ENCODE data around the gene TRMU. TPM values are rescaled to one million over a fixed set of nuclear protein-coding genes. Genes with fewer than 3 reads are reported as not detected.
"Not testable (repeated sequence)": the region's sequence is repeated elsewhere in the genome, so short reads cannot be mapped to it uniquely, and the experiment has no call there.

The TRMU gene
- total and polyA plus RNA-seq, 2 donors (not counting 3 experiments of a cell fraction or from before 2014, with no cell fraction given) = 42.4 to 65.7 TPM

DNA sequence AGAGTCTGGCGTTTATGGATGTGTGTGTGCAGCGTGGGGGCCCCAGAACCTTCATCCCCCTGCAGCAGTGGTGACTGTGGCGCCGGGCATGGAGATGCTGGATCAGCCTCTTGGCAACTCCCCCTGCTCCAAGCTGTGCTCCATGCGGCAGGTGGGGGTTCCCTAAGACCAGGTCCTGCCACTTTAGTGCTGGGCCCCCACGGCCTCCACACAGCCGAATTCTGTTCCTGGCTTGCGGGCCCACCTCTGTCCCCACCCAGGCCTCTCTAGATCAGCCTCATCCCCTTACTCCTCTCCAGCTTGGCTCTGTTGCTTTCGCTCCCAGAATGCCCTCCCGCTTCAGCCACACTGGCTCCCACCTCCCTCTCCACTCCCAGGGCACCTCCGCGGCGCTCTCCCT lies 59.6 kb downstream of the TRMU start:
- dilution Hi-C loops (cut with MboI; ENCODE audit: extremely low pct_ligation_motif_present, low sequenced_read_pairs) = no loop called here
- Histone ChIP-seq H3K4me1 (ENCODE audit: control insufficient read depth, extremely low read depth, insufficient read depth, low read length) (no peaks in the 10 kb centered on the region), H4K20me1 (replicated peaks; ENCODE audit: control insufficient read depth, extremely low read depth, insufficient read depth, low read length) (no peaks in the 10 kb centered on the region), H3K27me3 (ENCODE audit: control insufficient read depth in 2 of 2, insufficient read depth in 2 of 2, low read length in 2 of 2) (no peaks in the 10 kb centered on the region), H3K9me1 (replicated peaks; ENCODE audit: control insufficient read depth, extremely low read depth, insufficient read depth, low read length) (no peaks in the 10 kb centered on the region), H3K27ac (ENCODE audit: insufficient read depth, low read depth, low read length) (no peak overlapping the region), H3K79me2 (ENCODE audit: control insufficient read depth, insufficient read depth, low read length) (no peaks in the 10 kb centered on the region), H3K4me2 (ENCODE audit: insufficient read depth, low read length) (no peak overlapping the region), H3K36me3 (ENCODE audit: control insufficient read depth in 2 of 2, extremely low read depth in 1 of 2, insufficient read depth in 2 of 2, low read length in 2 of 2) (no peaks in the 10 kb centered on the region), H3K4me3 (replicated peaks in 1 of 3; ENCODE audit: insufficient read depth in 1 of 3, low read depth in 1 of 3, low read length in 3 of 3) (no peak overlapping the region), H3K9me3 (replicated peaks; ENCODE audit: control insufficient read depth, insufficient read depth, low read length) (no peaks in the 10 kb centered on the region), H3K9ac (replicated peaks; ENCODE audit: extremely low read depth, insufficient read depth, low read length) (no peak overlapping the region), H2AFZ (ENCODE audit: low read depth, low read length) (no peak overlapping the region)
- intact Hi-C loops (cut with micrococcal nuclease) = no loop called here
- TF ChIP-seq POLR2A (IDR thresholded peaks at IDR 0.05; ENCODE audit: low read depth, low read length) = no peak
- TF ChIP-seq JUN (IDR thresholded peaks at IDR 0.05; ENCODE audit: borderline replicate concordance, insufficient read depth, insufficient read length, low read depth) = no peak
- TF ChIP-seq, protein P1, sequence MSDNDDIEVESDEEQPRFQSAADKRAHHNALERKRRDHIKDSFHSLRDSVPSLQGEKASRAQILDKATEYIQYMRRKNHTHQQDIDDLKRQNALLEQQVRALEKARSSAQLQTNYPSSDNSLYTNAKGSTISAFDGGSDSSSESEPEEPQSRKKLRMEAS (IDR thresholded peaks at IDR 0.05; ENCODE audit: insufficient read depth, insufficient read length) = no peak
- no peak for TF ChIP-seq POLR2AphosphoS5 (IDR thresholded peaks at IDR 0.05; ENCODE audit: insufficient read depth, low read depth, low read length)
- ChIA-PET CTCF (interaction anchor here (0.6 to 1.7 kb wide), 2 partner anchors 28 to 216 kb away, joined by 3 to 5 read pairs; no protein-coding TSS in a partner anchor), POLR2A (no interaction called here)
- DNase-seq (ENCODE audit: low read depth, low spot score) = no peak
- no peak for FAIRE-seq
- no TSS peak for BruUV-seq (replicated peaks)

- H3K9me1 ChIP-seq (replicated peaks; ENCODE audit: control insufficient read depth, extremely low read depth, insufficient read depth, low read length); H3K4me1 ChIP-seq (ENCODE audit: control insufficient read depth, extremely low read depth, insufficient read depth, low read length); H3K9me3 ChIP-seq (replicated peaks; ENCODE audit: control insufficient read depth, insufficient read depth, low read length); H4K20me1 ChIP-seq (replicated peaks; ENCODE audit: control insufficient read depth, extremely low read depth, insufficient read depth, low read length); FAIRE-seq; H2AFZ ChIP-seq (ENCODE audit: low read depth, low read length); H3K27me3 ChIP-seq (ENCODE audit: control insufficient read depth in 2 of 2, insufficient read depth in 2 of 2, low read length in 2 of 2); H3K9ac ChIP-seq (replicated peaks; ENCODE audit: extremely low read depth, insufficient read depth, low read length); H3K4me3 ChIP-seq (replicated peaks in 1 of 3; ENCODE audit: insufficient read depth in 1 of 3, low read depth in 1 of 3, low read length in 3 of 3); dilution Hi-C loops (cut with MboI; ENCODE audit: extremely low pct_ligation_motif_present, low sequenced_read_pairs); DNase-seq (ENCODE audit: low read depth, low spot score); intact Hi-C loops (cut with micrococcal nuclease); H3K79me2 ChIP-seq (ENCODE audit: control insufficient read depth, insufficient read depth, low read length); H3K27ac ChIP-seq (ENCODE audit: insufficient read depth, low read depth, low read length); H3K4me2 ChIP-seq (ENCODE audit: insufficient read depth, low read length); H3K36me3 ChIP-seq (ENCODE audit: control insufficient read depth in 2 of 2, extremely low read depth in 1 of 2, insufficient read depth in 2 of 2, low read length in 2 of 2); BruUV-seq (replicated peaks): not testable (repeated sequence)
- POLR2A ChIA-PET = interaction anchor here (0.6 kb wide), 1 partner anchor 1524 kb away, joined by 9 read pairs; no protein-coding TSS in a partner anchor
- CTCF ChIA-PET = interaction anchor here (1.5 kb wide), 1 partner anchor 29 kb away, joined by 5 read pairs; no protein-coding TSS in a partner anchor
Observed at GRCh38 chr22:46397049-46397448, 61.5 kb downstream of the TRMU start.

Data from endothelial cell of umbilical vein (primary cell).